Panc1 (cell line): Measurements from ENCODE around the gene APOBEC3B. TPM values are rescaled to one million over a fixed set of nuclear protein-coding genes. Genes with fewer than 3 reads are reported as not detected.
"Not testable (repeated sequence)": the region's sequence is repeated elsewhere in the genome, so short reads cannot be mapped to it uniquely, and the experiment has no call there.

Source experiments
- ATAC-seq: fragments of 200-7000 bp; cut with Tn5 transposase; 2 replicates; pipeline ENCODE4 v1.9.1; 2020; ENCODE audit warnings: mild to moderate bottlenecking, moderate library complexity
- BruUV-seq: library from RNA; stranded (reverse); fragments of 400-500 nt; replicated peaks from 2 replicates; lab custom pipeline; 2021; lab: Mats Ljungman, UMichigan
- CTCF ChIA-PET: fragments of 300-600 bp; sonication (Branson Sonifier 250); formaldehyde crosslinking; loops from one replicate; lab custom pipeline; 2022; ENCODE audit warnings: antibody characterized with exemption; lab: Charles Lee
- POLR2A ChIA-PET: fragments of 300-600 bp; sonication (Branson Sonifier 250); formaldehyde crosslinking; loops from one replicate; lab custom pipeline; 2022; ENCODE audit warnings: antibody characterized with exemption; lab: Charles Lee
- DNase-seq: peaks from one replicate; pipeline ENCODE4 v3.0.0-alpha.2; 2010; ENCODE audit warnings: low read depth, low spot score
- H3K27ac ChIP-seq: 2 replicates; pipeline ENCODE4 v1.5.1; 2011; ENCODE audit warnings: mild to moderate bottlenecking, low read length, inconsistent platforms
- H3K27me3 ChIP-seq: fragments of 200-500 bp; sonication (Bioruptor generic); 2 replicates; pipeline ENCODE4 v1.6.0; 2014; ENCODE audit warnings: low read length, inconsistent platforms; ENCODE audit not compliant: control insufficient read depth, insufficient read depth
- H3K36me3 ChIP-seq: fragments of 200-500 bp; sonication (Bioruptor generic); 2 replicates; pipeline ENCODE4 v1.5.1; 2014; ENCODE audit warnings: inconsistent platforms, mild to moderate bottlenecking, low read length, moderate library complexity; ENCODE audit not compliant: control insufficient read depth, insufficient read depth
- H3K4me1 ChIP-seq: 2 replicates; pipeline ENCODE4 v1.5.1; 2011; ENCODE audit warnings: inconsistent platforms, mild to moderate bottlenecking, low read length, moderate library complexity; ENCODE audit not compliant: control insufficient read depth, insufficient read depth
- H3K4me3 ChIP-seq, 2 experiments: 2 replicates each; pipeline ENCODE4 v1.5.1; 2011 to 2012; ENCODE audit warnings: low read depth in 2 of 2, low read length in 2 of 2, mild to moderate bottlenecking in 2 of 2, inconsistent platforms in 1 of 2, moderate library complexity in 1 of 2
- H3K9me3 ChIP-seq: fragments of 200-500 bp; sonication (Bioruptor generic); 2 replicates; pipeline ENCODE4 v1.5.1; 2014; ENCODE audit warnings: low read depth, mild to moderate bottlenecking, inconsistent platforms, low read length, moderate library complexity; ENCODE audit not compliant: control insufficient read depth, insufficient read depth
- POLR2AphosphoS5 ChIP-seq: IDR thresholded peaks from 2 replicates; pipeline ENCODE4 v1.6.1; 2012; ENCODE audit warnings: mild to moderate bottlenecking, low read depth, low read length, moderate library complexity
- SIN3A ChIP-seq: IDR thresholded peaks from 2 replicates; pipeline ENCODE4 v1.6.1; 2012; ENCODE audit warnings: low read depth, mild to moderate bottlenecking, low read length, moderate library complexity, borderline replicate concordance; ENCODE audit not compliant: insufficient read depth
- TCF7L2 ChIP-seq: IDR thresholded peaks from 2 replicates; pipeline ENCODE4 v1.6.1; 2011; ENCODE audit warnings: mild to moderate bottlenecking, low read depth, low read length, inconsistent platforms
- in situ Hi-C: cut with HindIII; loops from 2 replicates; pipeline ENCODE4 v1.10.0; 2016; ENCODE audit warnings: low sequenced_read_pairs, low pct_unique_long_range_greater_than_20kb
- intact Hi-C: fragments of 100-400 bp; cut with micrococcal nuclease; formaldehyde crosslinking; loops from one replicate; pipeline ENCODE4 v1.10.0; 2022; ENCODE audit not compliant: unreplicated experiment
- total RNA-seq: library from RNA; stranded (reverse); gene quantifications from one replicate; pipeline ENCODE4 v1.2.1, GENCODE V29; 2021; ENCODE audit not compliant: unreplicated experiment
- TF ChIP-seq, protein P1 (sequence below), 2 experiments: IDR thresholded peaks; 2 replicates each; pipeline ENCODE4 v1.6.1; 2011 to 2012; ENCODE audit warnings: low read depth in 2 of 2, control low read depth in 1 of 2, low read length in 1 of 2, mild to moderate bottlenecking in 1 of 2, moderate library complexity in 1 of 2; ENCODE audit not compliant: insufficient read depth in 1 of 2
- TF ChIP-seq, protein P2 (sequence below): fragments of 450-650 bp; IDR thresholded peaks from 2 replicates; pipeline ENCODE4 v1.5.1; 2017; ENCODE audit warnings: mild to moderate bottlenecking

APOBEC3B gene
- total RNA-seq, 1 experiment from 2014 or later, result 15.6 TPM

DNA sequence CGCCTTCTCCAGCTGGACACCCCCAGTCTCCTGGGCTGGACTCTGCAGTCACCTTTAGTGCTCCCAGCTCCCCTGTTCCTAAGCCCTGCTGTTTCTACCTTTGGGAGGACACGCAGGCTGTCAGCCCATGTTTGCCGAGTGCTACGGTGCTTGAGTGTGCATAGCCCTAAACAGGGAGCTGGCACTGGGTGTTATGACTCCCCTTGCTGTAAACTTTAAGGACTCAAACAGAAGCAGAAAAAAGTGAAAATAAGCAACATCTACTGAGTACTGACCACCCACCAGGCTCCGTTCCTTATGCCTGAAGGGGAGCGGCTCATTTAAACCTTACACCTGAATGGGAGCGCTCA is 7.3 kb upstream of the APOBEC3B start:
- TF ChIP-seq TCF7L2 (no peak), POLR2AphosphoS5 (no peak), SIN3A (no peak)
- TF ChIP-seq, protein P1, sequence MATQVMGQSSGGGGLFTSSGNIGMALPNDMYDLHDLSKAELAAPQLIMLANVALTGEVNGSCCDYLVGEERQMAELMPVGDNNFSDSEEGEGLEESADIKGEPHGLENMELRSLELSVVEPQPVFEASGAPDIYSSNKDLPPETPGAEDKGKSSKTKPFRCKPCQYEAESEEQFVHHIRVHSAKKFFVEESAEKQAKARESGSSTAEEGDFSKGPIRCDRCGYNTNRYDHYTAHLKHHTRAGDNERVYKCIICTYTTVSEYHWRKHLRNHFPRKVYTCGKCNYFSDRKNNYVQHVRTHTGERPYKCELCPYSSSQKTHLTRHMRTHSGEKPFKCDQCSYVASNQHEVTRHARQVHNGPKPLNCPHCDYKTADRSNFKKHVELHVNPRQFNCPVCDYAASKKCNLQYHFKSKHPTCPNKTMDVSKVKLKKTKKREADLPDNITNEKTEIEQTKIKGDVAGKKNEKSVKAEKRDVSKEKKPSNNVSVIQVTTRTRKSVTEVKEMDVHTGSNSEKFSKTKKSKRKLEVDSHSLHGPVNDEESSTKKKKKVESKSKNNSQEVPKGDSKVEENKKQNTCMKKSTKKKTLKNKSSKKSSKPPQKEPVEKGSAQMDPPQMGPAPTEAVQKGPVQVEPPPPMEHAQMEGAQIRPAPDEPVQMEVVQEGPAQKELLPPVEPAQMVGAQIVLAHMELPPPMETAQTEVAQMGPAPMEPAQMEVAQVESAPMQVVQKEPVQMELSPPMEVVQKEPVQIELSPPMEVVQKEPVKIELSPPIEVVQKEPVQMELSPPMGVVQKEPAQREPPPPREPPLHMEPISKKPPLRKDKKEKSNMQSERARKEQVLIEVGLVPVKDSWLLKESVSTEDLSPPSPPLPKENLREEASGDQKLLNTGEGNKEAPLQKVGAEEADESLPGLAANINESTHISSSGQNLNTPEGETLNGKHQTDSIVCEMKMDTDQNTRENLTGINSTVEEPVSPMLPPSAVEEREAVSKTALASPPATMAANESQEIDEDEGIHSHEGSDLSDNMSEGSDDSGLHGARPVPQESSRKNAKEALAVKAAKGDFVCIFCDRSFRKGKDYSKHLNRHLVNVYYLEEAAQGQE (IDR thresholded peaks at IDR 0.05; ENCODE audit: insufficient read depth in 1 of 2, low read depth in 2 of 2, low read length in 1 of 2), result no peak
- TF ChIP-seq, protein P2, sequence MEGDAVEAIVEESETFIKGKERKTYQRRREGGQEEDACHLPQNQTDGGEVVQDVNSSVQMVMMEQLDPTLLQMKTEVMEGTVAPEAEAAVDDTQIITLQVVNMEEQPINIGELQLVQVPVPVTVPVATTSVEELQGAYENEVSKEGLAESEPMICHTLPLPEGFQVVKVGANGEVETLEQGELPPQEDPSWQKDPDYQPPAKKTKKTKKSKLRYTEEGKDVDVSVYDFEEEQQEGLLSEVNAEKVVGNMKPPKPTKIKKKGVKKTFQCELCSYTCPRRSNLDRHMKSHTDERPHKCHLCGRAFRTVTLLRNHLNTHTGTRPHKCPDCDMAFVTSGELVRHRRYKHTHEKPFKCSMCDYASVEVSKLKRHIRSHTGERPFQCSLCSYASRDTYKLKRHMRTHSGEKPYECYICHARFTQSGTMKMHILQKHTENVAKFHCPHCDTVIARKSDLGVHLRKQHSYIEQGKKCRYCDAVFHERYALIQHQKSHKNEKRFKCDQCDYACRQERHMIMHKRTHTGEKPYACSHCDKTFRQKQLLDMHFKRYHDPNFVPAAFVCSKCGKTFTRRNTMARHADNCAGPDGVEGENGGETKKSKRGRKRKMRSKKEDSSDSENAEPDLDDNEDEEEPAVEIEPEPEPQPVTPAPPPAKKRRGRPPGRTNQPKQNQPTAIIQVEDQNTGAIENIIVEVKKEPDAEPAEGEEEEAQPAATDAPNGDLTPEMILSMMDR, result no peak
- H3K9me3 ChIP-seq, result no peaks in the 10 kb centered on the region
- no peaks in the 10 kb centered on the region for H3K27me3 ChIP-seq
- no peak for ATAC-seq
- no TSS peak for BruUV-seq
- no peaks in the 10 kb centered on the region for H3K36me3 ChIP-seq
- DNase-seq, result no peak
- ChIA-PET POLR2A (no interaction called here), CTCF (interaction anchor here (0.6 kb wide), 1 partner anchor 24 kb away, joined by 6 read pairs; no protein-coding TSS in a partner anchor)
- no peaks in the 10 kb centered on the region for H3K4me1 ChIP-seq
- in situ Hi-C loops (no loop called here), intact Hi-C loops (no loop called here)
- H3K4me3 ChIP-seq, result no peak overlapping the region
- no peak overlapping the region for H3K27ac ChIP-seq

DNA sequence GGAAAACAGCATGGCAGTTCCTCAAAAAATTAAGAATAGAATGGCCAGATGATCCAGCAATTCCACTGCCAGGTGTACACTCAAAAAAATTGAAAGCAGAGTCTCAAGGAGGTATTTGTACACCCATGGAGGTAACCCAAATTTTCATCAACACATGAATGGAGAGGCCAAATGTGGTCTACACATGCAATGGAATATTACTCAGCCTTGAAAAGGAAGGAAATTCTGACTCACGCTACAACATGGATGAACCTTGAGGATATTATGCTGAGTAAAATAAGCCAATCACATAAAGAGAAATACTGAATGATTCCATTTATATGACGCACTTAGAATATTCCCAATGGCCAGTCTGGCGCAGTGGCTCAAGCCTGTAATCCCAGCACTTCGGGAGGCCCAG is 4.9 kb upstream of the APOBEC3B start:
- POLR2A ChIA-PET, DNase-seq, H3K4me1 ChIP-seq, BruUV-seq, intact Hi-C loops, ATAC-seq, H3K27ac ChIP-seq, in situ Hi-C loops, H3K36me3 ChIP-seq, CTCF ChIA-PET, H3K4me3 ChIP-seq, H3K9me3 ChIP-seq, H3K27me3 ChIP-seq: not testable (repeated sequence)

DNA sequence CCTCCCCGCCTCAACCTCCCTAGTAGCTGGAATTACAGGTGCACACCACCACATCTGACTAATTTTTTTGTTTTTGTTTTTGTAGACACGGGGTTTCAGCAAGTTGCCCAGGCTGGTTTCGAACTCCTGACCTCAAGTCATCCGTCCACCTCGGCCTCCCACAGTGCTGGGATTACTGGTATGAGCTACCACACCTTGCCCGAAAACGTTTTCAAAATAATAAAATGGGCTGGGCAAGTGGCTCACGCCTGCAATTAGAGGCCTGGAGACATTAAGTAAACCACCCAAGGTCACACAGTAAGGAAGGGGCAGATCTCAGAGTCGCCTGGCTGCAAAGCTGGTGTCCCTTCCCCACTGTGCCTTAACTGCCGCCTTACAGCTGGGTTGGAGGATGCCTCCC is 1.6 kb upstream of the APOBEC3B start:
- in situ Hi-C loops, H3K27me3 ChIP-seq, POLR2A ChIA-PET, H3K36me3 ChIP-seq, H3K4me1 ChIP-seq, DNase-seq, H3K27ac ChIP-seq, ATAC-seq, H3K9me3 ChIP-seq, intact Hi-C loops, BruUV-seq, H3K4me3 ChIP-seq: not testable (repeated sequence)
- CTCF ChIA-PET, result interaction anchor here (0.6 kb wide), 1 partner anchor 501 kb away, joined by 3 read pairs; no protein-coding TSS in a partner anchor
